ENCODE data around the gene ZNF559. TPM values are rescaled to one million over a fixed set of nuclear protein-coding genes. Genes with fewer than 3 reads are reported as not detected.

ZNF559 gene
- 5.3 to 7.8 TPM (median 5.7 TPM) in 5 replicates for total RNA-seq (2022; extraction: Qiagen RNA extraction; ENCODE audit: low read depth)

DNA sequence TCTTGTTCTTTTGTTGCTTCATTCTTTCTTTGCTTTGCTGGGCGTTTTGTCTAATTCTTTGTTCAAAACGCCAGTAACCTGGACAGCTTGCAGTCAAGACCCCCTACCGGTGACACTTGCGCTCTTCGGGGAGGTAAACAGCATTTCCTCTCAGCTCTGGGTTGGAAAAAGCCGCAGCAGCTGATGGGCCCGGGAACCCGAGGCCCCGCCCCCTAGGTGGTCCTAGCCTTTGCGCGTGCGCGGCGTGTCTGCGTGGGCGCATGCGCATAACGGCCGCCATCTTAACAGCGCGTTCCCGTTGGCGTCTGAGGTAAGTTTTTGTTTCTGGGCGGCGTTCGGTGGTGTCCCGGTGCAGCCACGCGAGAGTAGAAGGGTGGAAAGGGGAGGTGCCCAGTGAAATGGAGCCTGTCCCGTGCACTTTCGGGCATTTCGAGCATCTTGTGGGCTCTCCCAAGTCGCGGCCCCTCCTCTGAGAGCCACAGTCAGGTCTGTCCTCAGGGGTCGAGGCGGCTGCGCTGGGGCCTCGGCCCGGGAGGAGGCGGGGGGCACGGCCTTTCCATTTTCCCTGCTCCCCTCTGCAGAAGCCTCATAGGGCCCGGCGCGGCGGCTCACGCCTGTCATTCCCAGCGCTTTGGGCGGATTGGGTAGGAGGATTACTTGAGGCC, at the start of gene ZNF559:
Gene ZNF559, plus strand, starts transcription at position 261 of the 665 bp plus-strand sequence. CDS start 14,371 bp downstream, outside the sequence.

DNA sequence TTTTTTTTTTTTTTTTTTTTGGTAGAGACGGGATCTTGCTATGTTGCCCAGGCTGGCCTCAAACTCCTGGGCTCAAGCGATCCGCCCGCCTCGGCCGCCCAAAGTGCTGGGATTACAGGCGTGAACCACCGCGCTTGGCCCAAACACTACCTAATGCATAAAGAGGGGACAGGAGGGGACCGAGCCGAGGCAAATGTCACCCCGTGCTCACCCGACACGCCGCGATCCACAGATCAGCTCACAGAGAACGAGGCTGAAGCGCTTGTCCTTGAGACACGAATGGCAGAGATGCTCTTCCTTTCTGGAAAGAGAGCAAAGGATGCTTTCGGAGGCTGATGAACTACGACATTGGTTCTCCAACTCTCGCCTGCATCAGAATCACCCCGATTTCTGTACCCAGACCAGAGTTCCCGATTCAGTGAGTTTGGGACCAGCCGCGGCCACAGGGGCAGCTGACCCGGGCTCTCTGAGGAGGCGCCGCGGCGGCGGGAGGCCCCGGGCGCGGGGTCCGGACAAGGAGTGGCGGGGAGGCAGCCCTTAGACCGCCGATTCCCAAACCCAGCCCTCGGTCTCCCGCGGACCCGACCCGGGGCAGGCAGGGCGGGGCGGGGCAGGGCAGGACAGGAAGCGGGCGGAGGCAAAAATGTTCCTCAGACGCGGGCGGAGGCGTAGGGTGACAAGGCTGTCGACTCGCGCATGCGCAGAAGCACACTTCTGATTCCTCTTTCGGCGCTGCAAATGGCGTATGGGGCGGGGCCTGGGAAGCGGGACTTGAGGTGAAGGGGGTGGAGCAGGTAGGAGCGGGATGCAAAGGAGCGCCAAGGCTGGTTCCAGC, 14.6 kb upstream of the ZNF559 start, which contains the start of gene ZNF699:
Gene ZNF699, minus strand, starts transcription at position 700 of the 835 bp plus-strand sequence. CDS start 4,719 bp downstream, outside the sequence.

DNA sequence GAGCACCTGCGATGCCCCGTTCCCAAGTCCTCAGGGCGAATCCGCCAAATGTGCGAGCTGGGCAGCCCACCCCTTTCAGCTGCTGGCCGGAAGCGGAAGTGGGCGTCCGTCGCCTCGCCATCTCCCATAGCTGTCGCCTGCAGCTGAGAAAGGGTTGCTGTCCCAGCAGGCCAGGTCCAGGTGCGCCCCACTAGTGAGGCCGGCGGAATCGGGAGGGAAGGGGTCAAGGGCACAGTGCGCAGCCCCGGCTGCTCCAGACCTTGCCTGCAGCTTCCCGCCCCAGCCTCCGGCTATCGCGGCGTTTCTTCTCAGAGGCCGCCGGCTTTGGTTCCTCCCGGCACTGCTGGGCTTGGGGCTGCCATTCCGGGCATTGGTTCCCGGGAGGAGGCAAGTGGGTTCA, 38.9 kb downstream of the ZNF559 start, which contains the start of gene ZNF177:
Gene ZNF177, plus strand, starts transcription at position 109 of the 400 bp plus-strand sequence. CDS start 15,299 bp downstream, outside the sequence.

Other genes with a start within 250 kb of the ZNF559 start
- not detected in 5 replicates for gene OR1M1, start 237.1 kb upstream of the ZNF559 start, total RNA-seq (2022; extraction: Qiagen RNA extraction; ENCODE audit: low read depth)
- not detected in 5 replicates for gene OR7G2, start 216.7 kb upstream of the ZNF559 start, total RNA-seq (2022; extraction: Qiagen RNA extraction; ENCODE audit: low read depth)
- not detected in 5 replicates for gene OR7G1, start 208.4 kb upstream of the ZNF559 start, total RNA-seq (2022; extraction: Qiagen RNA extraction; ENCODE audit: low read depth)
- gene OR7G3, start 197.2 kb upstream of the ZNF559 start, total RNA-seq (2022; extraction: Qiagen RNA extraction; ENCODE audit: low read depth), result not detected in 5 replicates
- 18.9 to 21.2 TPM (median 19.5 TPM) in 5 replicates for gene ZNF317, start 183.8 kb upstream of the ZNF559 start, total RNA-seq (2022; extraction: Qiagen RNA extraction; ENCODE audit: low read depth)
- not detected in 5 replicates for gene OR7D2, start 145.2 kb upstream of the ZNF559 start, total RNA-seq (2022; extraction: Qiagen RNA extraction; ENCODE audit: low read depth)
- gene OR7D4, start 104.6 kb upstream of the ZNF559 start, total RNA-seq (2022; extraction: Qiagen RNA extraction; ENCODE audit: low read depth), result not detected in 5 replicates
- gene OR7E24, start 73.2 kb upstream of the ZNF559 start, total RNA-seq (2022; extraction: Qiagen RNA extraction; ENCODE audit: low read depth), result not detected in 5 replicates
- gene ZNF699, start 14.3 kb upstream of the ZNF559 start, total RNA-seq (2022; extraction: Qiagen RNA extraction; ENCODE audit: low read depth), result 0.36 to 1.7 TPM (median 0.87 TPM) in 5 replicates
- 0.36 to 1.1 TPM (median 0.92 TPM) in 5 replicates for gene ZNF177, start 38.8 kb downstream of the ZNF559 start, total RNA-seq (2022; extraction: Qiagen RNA extraction; ENCODE audit: low read depth)
- 3.3 to 4.9 TPM (median 4.0 TPM) in 5 replicates for gene ZNF266, start 111.4 kb downstream of the ZNF559 start, total RNA-seq (2022; extraction: Qiagen RNA extraction; ENCODE audit: low read depth)
- not detected in 5 replicates for gene ZNF560, start 174.4 kb downstream of the ZNF559 start, total RNA-seq (2022; extraction: Qiagen RNA extraction; ENCODE audit: low read depth)
- gene ZNF426, start 214.5 kb downstream of the ZNF559 start, total RNA-seq (2022; extraction: Qiagen RNA extraction; ENCODE audit: low read depth), result 0.66 to 1.0 TPM (median 0.91 TPM) in 5 replicates

All from A549 treated with CpdA at 1 μM for 4 hours (cell line).